Nephron (organoid): Measurements from ENCODE around the gene ST6GALNAC3.

ENCODE experiments used
- H3K27ac Mint-ChIP-seq, 3 experiments: 2 replicates each; pipeline ENCODE4 v1.8.0; 2020; ENCODE audit warnings: mixed read lengths in 3 of 3, mild to moderate bottlenecking in 2 of 3, moderate library complexity in 1 of 3
- H3K27me3 Mint-ChIP-seq: 2 replicates; pipeline ENCODE4 v1.8.0; 2021; ENCODE audit warnings: low read depth, mild to moderate bottlenecking, moderate library complexity, mixed read lengths
- H3K36me3 Mint-ChIP-seq: 2 replicates; pipeline ENCODE4 v1.8.0; 2020; ENCODE audit warnings: low read depth, mixed read lengths
- H3K4me1 Mint-ChIP-seq: 2 replicates; pipeline ENCODE4 v1.8.0; 2020; ENCODE audit warnings: mixed read lengths
- H3K4me3 Mint-ChIP-seq, 3 experiments: 2 replicates each; pipeline ENCODE4 v1.8.0; 2020; ENCODE audit warnings: mild to moderate bottlenecking in 3 of 3, mixed read lengths in 3 of 3, moderate library complexity in 2 of 3
- H3K9me3 Mint-ChIP-seq: 2 replicates; pipeline ENCODE4 v1.8.0; 2020; ENCODE audit warnings: mixed read lengths
- TF ChIP-seq, protein P1 (sequence below), 3 experiments: fragments of 200-600 bp; sonication (generic); IDR thresholded peaks; one replicate each; pipeline ENCODE4 v1.5.0; 2021; ENCODE audit warnings: antibody characterized with exemption in 3 of 3; ENCODE audit not compliant: unreplicated experiment in 3 of 3

ST6GALNAC3 gene

DNA sequence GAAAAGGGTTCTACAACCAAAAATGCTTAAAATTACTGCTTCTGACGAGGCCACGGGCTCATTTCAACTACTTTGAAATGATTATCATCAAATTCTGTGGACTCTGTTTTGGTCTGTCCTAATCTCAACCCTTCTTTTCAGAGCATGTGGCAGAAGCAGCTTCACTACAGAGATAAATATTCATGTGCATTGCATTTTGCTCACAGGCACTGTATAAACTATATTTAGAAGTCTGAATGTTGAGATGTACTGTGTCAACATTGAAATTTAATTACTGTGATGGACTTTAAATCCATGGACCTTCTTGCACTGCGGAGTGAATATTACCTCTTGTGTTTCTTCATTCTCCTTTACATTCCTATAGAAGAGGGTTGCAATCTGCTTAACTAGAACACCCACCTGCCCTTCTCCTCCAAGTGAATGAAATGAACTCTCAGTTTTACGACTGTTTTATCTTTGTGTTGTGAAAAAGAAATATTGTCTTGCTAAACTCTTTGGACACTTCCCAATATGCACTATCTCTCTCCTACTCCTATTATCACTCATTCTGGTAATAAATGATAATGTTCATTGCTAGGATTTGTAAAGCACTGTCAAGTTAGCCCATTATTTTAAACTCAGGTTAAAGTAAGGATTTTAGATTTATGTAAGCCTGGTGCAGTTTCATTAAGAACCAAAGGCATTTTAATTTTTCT, 511.6 kb downstream of the ST6GALNAC3 start:
- H3K27ac Mint-ChIP-seq = peak overlapping the region in 1 of 3 experiments; percentile 36
- no peak overlapping the region for H3K4me3 Mint-ChIP-seq
- peaks cover 36% of the 10 kb centered on the region for H3K4me1 Mint-ChIP-seq
- TF ChIP-seq, protein P1, sequence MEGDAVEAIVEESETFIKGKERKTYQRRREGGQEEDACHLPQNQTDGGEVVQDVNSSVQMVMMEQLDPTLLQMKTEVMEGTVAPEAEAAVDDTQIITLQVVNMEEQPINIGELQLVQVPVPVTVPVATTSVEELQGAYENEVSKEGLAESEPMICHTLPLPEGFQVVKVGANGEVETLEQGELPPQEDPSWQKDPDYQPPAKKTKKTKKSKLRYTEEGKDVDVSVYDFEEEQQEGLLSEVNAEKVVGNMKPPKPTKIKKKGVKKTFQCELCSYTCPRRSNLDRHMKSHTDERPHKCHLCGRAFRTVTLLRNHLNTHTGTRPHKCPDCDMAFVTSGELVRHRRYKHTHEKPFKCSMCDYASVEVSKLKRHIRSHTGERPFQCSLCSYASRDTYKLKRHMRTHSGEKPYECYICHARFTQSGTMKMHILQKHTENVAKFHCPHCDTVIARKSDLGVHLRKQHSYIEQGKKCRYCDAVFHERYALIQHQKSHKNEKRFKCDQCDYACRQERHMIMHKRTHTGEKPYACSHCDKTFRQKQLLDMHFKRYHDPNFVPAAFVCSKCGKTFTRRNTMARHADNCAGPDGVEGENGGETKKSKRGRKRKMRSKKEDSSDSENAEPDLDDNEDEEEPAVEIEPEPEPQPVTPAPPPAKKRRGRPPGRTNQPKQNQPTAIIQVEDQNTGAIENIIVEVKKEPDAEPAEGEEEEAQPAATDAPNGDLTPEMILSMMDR (IDR thresholded peaks at IDR 0.05; ENCODE audit: unreplicated experiment in 3 of 3) = no peak
- no peaks in the 10 kb centered on the region for H3K36me3 Mint-ChIP-seq
- no peaks in the 10 kb centered on the region for H3K27me3 Mint-ChIP-seq
- H3K9me3 Mint-ChIP-seq = no peaks in the 10 kb centered on the region

DNA sequence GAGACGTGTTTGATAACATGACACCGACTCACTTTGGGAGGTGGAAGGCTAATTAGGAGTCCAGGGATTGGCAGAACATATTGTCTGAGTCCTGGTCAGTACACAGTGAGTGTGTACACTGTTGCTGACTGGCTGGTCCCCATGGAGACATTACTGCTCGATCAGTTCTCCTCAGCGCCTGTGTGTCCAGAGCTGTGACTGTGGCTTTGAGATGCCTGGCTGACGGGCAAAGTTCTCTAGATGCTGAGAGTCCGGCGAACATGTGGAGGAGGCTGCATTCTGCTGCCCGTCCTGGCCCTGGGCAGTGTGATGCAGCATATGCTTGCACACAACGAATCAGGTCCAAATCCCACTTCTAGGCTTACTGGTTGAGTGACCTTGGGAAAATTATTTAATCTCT, 512.7 kb downstream of the ST6GALNAC3 start:
- Mint-ChIP-seq H3K27ac (peak overlapping the region in 1 of 3 experiments; percentile 21), H3K27me3 (no peaks in the 10 kb centered on the region), H3K36me3 (peaks cover 5% of the 10 kb centered on the region), H3K4me3 (no peak overlapping the region), H3K4me1 (peaks cover 36% of the 10 kb centered on the region), H3K9me3 (no peaks in the 10 kb centered on the region)
- TF ChIP-seq, protein P1 (IDR thresholded peaks at IDR 0.05; ENCODE audit: unreplicated experiment in 3 of 3) = no peak

DNA sequence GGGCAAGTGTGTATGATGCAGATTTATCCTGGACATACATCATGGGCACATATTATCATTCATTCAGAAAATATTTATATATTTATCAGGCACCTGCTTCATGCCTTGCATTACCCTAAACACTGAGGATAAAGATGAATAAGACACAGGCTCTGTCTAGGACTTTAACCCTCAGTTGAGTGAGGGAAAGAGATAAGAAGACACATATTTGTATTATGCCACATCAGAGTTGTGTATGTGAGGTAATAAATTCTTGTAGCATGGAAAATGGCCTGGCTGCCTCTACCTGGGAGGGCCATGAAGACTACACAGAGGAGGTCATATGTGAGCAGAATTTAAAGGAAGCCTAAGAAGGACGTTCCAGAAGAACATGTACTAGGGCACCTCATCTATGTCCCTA, 516.9 kb downstream of the ST6GALNAC3 start:
- TF ChIP-seq, protein P1 (IDR thresholded peaks at IDR 0.05; ENCODE audit: unreplicated experiment in 3 of 3) = no peak
- peaks cover 6% of the 10 kb centered on the region for H3K9me3 Mint-ChIP-seq
- H3K36me3 Mint-ChIP-seq = peaks cover 24% of the 10 kb centered on the region
- H3K27me3 Mint-ChIP-seq = no peaks in the 10 kb centered on the region
- no peak overlapping the region for H3K4me3 Mint-ChIP-seq
- H3K27ac Mint-ChIP-seq = no peak overlapping the region
- peaks cover 12% of the 10 kb centered on the region for H3K4me1 Mint-ChIP-seq

DNA sequence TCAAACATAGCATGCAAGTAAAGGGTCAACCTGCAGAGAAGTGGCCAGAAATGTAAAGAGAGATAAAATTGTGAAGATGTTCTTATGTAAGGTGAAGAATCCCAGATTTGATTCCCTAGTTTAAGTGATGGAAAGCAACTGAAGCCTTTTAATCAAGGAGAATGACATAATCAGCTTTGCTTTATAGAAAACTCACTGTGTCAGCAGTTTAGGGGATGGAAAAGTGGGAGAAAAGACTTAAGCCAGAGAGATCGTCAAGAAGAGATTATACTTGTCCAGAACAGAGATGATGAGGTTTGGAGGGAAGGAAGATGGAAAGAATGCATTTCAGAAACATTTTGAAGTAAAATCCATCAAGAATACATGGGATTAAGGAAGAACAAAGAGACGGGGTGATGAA, 517.4 kb downstream of the ST6GALNAC3 start:
- H3K9me3 Mint-ChIP-seq = peaks cover 6% of the 10 kb centered on the region
- H3K4me3 Mint-ChIP-seq = no peak overlapping the region
- no peaks in the 10 kb centered on the region for H3K27me3 Mint-ChIP-seq
- H3K4me1 Mint-ChIP-seq = peaks cover 7% of the 10 kb centered on the region
- TF ChIP-seq, protein P1 (IDR thresholded peaks at IDR 0.05; ENCODE audit: unreplicated experiment in 3 of 3) = no peak
- no peak overlapping the region for H3K27ac Mint-ChIP-seq
- H3K36me3 Mint-ChIP-seq = peaks cover 24% of the 10 kb centered on the region

DNA sequence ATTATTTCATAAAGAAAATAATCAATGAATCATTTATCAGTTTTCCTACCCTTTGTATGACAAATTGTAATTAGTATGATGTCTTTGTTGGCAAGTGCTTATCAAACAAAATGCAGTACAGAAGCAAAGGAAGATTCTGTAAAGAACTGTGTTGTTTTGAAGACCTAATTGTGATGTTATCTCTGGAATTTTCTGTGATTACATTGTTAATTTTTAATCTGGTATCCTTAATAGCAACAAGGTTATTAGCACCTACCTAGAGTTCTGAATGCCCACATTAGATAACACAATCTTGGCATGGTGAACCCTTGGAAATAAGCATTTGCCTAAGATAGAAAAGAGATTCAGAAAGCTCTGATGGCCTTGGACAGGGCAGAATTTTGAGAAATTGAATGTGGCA, 518.6 kb downstream of the ST6GALNAC3 start:
- Mint-ChIP-seq H3K4me1 (peaks cover 5% of the 10 kb centered on the region), H3K4me3 (no peak overlapping the region), H3K9me3 (peaks cover 13% of the 10 kb centered on the region), H3K27me3 (no peaks in the 10 kb centered on the region), H3K27ac (no peak overlapping the region), H3K36me3 (peaks cover 29% of the 10 kb centered on the region)
- TF ChIP-seq, protein P1 (IDR thresholded peaks at IDR 0.05; ENCODE audit: unreplicated experiment in 3 of 3) = no peak

DNA sequence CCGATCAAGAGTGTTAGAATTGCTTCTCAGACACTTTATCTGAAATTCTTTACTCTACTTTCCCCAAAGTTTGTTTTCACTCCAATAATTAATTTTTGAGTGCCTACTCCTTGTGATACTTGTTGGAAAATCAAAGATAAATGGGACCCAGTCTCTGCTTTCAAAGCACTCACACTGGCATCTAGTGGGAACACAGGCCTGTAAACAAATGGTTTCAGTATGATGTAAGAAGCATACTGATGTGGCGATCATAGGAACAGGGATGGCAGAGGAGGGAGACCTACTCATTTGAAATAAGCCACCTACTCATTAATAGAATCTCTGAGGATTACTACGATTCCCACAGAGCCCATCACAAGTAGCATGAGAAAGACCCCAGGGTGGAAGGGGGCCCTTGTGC, 519.1 kb downstream of the ST6GALNAC3 start:
- Mint-ChIP-seq H3K9me3 (peaks cover 16% of the 10 kb centered on the region), H3K27ac (no peak overlapping the region), H3K27me3 (no peaks in the 10 kb centered on the region), H3K4me1 (peaks cover 4% of the 10 kb centered on the region), H3K36me3 (peaks cover 33% of the 10 kb centered on the region), H3K4me3 (no peak overlapping the region)
- TF ChIP-seq, protein P1 (IDR thresholded peaks at IDR 0.05; ENCODE audit: unreplicated experiment in 3 of 3) = no peak
